ENCODE data around the gene POLA2. TPM values are rescaled to one million over a fixed set of nuclear protein-coding genes. Genes with fewer than 3 reads are reported as not detected.

The POLA2 gene
- polyA plus RNA-seq, 1 donor (not counting 4 experiments of a cell fraction or from before 2014, with no cell fraction given) = 20.9 TPM

DNA sequence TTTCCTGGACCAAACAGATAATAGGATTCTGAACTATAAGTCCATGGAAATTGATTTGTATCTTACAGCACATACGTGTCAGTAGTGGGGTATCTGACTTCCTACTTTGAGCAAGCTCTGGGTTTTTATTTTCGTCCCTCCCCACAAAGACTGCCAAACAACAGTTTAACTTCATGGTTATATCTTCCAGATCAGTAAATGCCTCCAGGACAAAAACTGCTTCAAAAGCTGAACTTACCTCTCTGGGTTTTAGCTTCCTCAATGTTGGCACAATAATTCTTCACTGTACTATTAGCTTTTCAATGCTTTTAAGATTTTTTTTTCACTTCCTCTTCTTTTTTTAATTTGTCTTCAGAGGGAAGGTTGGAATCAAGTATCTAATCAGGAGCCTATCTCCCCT lies 67.7 kb downstream of the POLA2 start:
- Histone ChIP-seq H3K27ac (ENCODE audit: control insufficient read depth, insufficient read depth, low read length) (no peak overlapping the region), H3K9ac (ENCODE audit: control insufficient read depth, extremely low read depth, insufficient read depth, low read length) (peak overlapping the region; percentile 43), H3K36me3 (ENCODE audit: control insufficient read depth in 2 of 2, extremely low read depth in 1 of 2, insufficient read depth in 2 of 2, low read length in 2 of 2) (no peaks in the 10 kb centered on the region), H3K4me1 (ENCODE audit: control insufficient read depth, extremely low read depth, insufficient read depth, low read length) (peaks cover 6% of the 10 kb centered on the region), H3K4me3 (ENCODE audit: control insufficient read depth in 2 of 3, extremely low read depth in 1 of 3, insufficient read depth in 2 of 3, low read depth in 1 of 3, low read length in 3 of 3) (no peak overlapping the region), H3K9me3 (ENCODE audit: control insufficient read depth, low read depth, low read length) (no peaks in the 10 kb centered on the region), H2AFZ (ENCODE audit: control insufficient read depth, low read length) (peak overlapping the region; percentile 51), H4K20me1 (ENCODE audit: control insufficient read depth, extremely low read depth, insufficient read depth, low read length) (no peaks in the 10 kb centered on the region), H3K79me2 (ENCODE audit: control insufficient read depth, insufficient read depth, low read length) (peaks cover 8% of the 10 kb centered on the region), H3K4me2 (ENCODE audit: control insufficient read depth, extremely low read depth, insufficient read depth, low read depth, low read length) (peak overlapping the region; percentile 26), H3K27me3 (ENCODE audit: control insufficient read depth, extremely low read depth, insufficient read depth, low read length) (no peaks in the 10 kb centered on the region), H3K9me1 (ENCODE audit: control insufficient read depth, extremely low read depth, insufficient read depth, low read length) (no peaks in the 10 kb centered on the region)
- dilution Hi-C loops (cut with MboI; ENCODE audit: extremely low pct_ligation_motif_present, low sequenced_read_pairs) = no loop called here
- TF ChIP-seq, protein P1, sequence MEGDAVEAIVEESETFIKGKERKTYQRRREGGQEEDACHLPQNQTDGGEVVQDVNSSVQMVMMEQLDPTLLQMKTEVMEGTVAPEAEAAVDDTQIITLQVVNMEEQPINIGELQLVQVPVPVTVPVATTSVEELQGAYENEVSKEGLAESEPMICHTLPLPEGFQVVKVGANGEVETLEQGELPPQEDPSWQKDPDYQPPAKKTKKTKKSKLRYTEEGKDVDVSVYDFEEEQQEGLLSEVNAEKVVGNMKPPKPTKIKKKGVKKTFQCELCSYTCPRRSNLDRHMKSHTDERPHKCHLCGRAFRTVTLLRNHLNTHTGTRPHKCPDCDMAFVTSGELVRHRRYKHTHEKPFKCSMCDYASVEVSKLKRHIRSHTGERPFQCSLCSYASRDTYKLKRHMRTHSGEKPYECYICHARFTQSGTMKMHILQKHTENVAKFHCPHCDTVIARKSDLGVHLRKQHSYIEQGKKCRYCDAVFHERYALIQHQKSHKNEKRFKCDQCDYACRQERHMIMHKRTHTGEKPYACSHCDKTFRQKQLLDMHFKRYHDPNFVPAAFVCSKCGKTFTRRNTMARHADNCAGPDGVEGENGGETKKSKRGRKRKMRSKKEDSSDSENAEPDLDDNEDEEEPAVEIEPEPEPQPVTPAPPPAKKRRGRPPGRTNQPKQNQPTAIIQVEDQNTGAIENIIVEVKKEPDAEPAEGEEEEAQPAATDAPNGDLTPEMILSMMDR (optimal IDR thresholded peaks at IDR 0.05 in 1 of 3, IDR thresholded peaks at IDR 0.05 in 1 of 3, conservative IDR thresholded peaks at IDR 0.05 in 1 of 3; ENCODE audit: extremely low read depth in 1 of 3, insufficient read depth in 2 of 3, low read length in 3 of 3) = no peak
- no peak for TF ChIP-seq EZH2 (IDR thresholded peaks at IDR 0.05; ENCODE audit: low read length)
- FAIRE-seq = no peak
- no peak for DNase-seq (ENCODE audit: low read depth, low spot score)

DNA sequence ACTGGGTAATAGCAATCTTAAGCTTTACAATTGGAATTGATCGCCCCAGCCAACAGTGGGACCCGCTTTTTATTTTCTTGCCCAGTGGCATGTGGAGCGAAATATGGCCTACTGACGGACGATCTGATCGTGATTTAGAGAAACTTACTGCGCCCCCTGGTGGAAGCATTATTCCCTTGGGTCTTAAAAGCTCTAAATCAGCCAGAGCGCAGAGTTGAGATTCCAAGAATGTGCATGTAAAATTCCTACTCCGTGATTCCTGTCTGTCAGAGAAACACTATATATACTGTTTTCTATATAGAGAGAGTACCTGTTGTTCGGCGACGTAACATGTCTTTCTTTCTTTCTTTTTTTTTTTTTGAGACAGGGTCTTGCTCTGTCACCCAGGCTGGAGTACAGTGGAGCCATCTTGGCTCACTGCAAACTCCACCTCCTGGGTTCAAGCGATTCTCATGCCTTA lies 68.2 kb downstream of the POLA2 start:
- dilution Hi-C loops (cut with MboI; ENCODE audit: extremely low pct_ligation_motif_present, low sequenced_read_pairs) = no loop called here
- no peaks in the 10 kb centered on the region for H3K36me3 ChIP-seq (ENCODE audit: control insufficient read depth in 2 of 2, extremely low read depth in 1 of 2, insufficient read depth in 2 of 2, low read length in 2 of 2)
- H3K79me2 ChIP-seq (ENCODE audit: control insufficient read depth, insufficient read depth, low read length) = peaks cover 13% of the 10 kb centered on the region
- peaks cover 11% of the 10 kb centered on the region for H3K4me1 ChIP-seq (ENCODE audit: control insufficient read depth, extremely low read depth, insufficient read depth, low read length)
- H3K9me3 ChIP-seq (ENCODE audit: control insufficient read depth, low read depth, low read length) = no peaks in the 10 kb centered on the region
- no peak overlapping the region for H3K4me3 ChIP-seq (ENCODE audit: control insufficient read depth in 2 of 3, extremely low read depth in 1 of 3, insufficient read depth in 2 of 3, low read depth in 1 of 3, low read length in 3 of 3)
- peak overlapping the region; percentile 43 for H3K9ac ChIP-seq (ENCODE audit: control insufficient read depth, extremely low read depth, insufficient read depth, low read length)
- H3K4me2 ChIP-seq (ENCODE audit: control insufficient read depth, extremely low read depth, insufficient read depth, low read depth, low read length) = peak overlapping the region; percentile 26
- no peaks in the 10 kb centered on the region for H4K20me1 ChIP-seq (ENCODE audit: control insufficient read depth, extremely low read depth, insufficient read depth, low read length)
- H3K27me3 ChIP-seq (ENCODE audit: control insufficient read depth, extremely low read depth, insufficient read depth, low read length) = no peaks in the 10 kb centered on the region
- TF ChIP-seq, protein P1 (optimal IDR thresholded peaks at IDR 0.05 in 1 of 3, IDR thresholded peaks at IDR 0.05 in 1 of 3, conservative IDR thresholded peaks at IDR 0.05 in 1 of 3; ENCODE audit: extremely low read depth in 1 of 3, insufficient read depth in 2 of 3, low read length in 3 of 3) = peak; percentile 66 to 76 (median 69)
- TF ChIP-seq EZH2 (IDR thresholded peaks at IDR 0.05; ENCODE audit: low read length) = no peak
- no peaks in the 10 kb centered on the region for H3K9me1 ChIP-seq (ENCODE audit: control insufficient read depth, extremely low read depth, insufficient read depth, low read length)
- peak overlapping the region; percentile 51 for H2AFZ ChIP-seq (ENCODE audit: control insufficient read depth, low read length)
- DNase-seq (ENCODE audit: low read depth, low spot score) = no peak
- no peak overlapping the region for H3K27ac ChIP-seq (ENCODE audit: control insufficient read depth, insufficient read depth, low read length)
- peak; percentile 55 for FAIRE-seq

Data from keratinocyte (primary cell).